Spleen (tissue), 7 donors: ENCODE measurements around the gene ARTN.

Experiments
- POLR2A ChIP-seq, 3 donors: fragments of 450-650 bp; IDR thresholded peaks; one replicate each; pipeline ENCODE4 v1.5.1; 2017; ENCODE audit warnings: antibody characterized with exemption in 3 of 3, mild to moderate bottlenecking in 1 of 3
- TF ChIP-seq, protein P1 (sequence below), 11 experiments: fragments of 200-600 bp in 7 of 11; fragments of 450-650 bp in 4 of 11; sonication (generic) in 4 of 11; IDR thresholded peaks in 8 of 11; conservative IDR thresholded peaks in 3 of 11; 1 replicate in 7 of 11; 2 replicates in 4 of 11; pipeline versions ENCODE4 v1.4.0 to v1.8.0; 2016 to 2021; ENCODE audit warnings: antibody characterized with exemption in 11 of 11, inconsistent platforms in 4 of 11, mild to moderate bottlenecking in 1 of 11
- donor health status: DM: no; HTN: no; CAD: no; lungs with moderate emphysema.
- donor health status: DM: no; HTN: no; CAD: no.
- donor health status: DM: no; HTN: no; CAD: no.

DNA sequence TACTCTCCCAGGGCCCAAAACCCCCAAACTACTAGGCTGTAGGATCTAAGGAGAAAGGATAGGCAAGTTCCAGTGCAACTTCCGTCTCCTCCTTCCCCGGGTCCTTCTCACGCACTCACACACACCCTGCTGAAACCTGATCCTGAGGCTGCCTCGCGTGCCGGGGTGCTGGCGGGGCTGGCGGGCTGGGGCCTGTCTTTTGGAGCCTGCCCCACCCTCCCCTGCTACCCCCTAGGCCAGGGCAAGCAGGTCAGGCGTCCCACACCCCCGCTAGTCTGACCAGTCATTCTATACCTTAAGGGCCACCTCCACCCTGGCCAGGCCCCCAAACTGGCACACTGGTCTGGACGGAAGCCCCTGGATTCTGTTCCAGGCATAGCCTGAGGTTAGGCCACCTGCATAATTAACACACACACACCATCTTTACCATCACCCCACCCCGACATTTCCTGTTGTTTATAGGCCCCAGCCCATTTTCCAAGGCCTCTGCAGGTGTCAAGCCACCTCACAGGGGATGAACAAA lies 48.3 kb upstream of the ARTN start:
- no peak for TF ChIP-seq POLR2A (IDR thresholded peaks at IDR 0.05)
- TF ChIP-seq, protein P1, sequence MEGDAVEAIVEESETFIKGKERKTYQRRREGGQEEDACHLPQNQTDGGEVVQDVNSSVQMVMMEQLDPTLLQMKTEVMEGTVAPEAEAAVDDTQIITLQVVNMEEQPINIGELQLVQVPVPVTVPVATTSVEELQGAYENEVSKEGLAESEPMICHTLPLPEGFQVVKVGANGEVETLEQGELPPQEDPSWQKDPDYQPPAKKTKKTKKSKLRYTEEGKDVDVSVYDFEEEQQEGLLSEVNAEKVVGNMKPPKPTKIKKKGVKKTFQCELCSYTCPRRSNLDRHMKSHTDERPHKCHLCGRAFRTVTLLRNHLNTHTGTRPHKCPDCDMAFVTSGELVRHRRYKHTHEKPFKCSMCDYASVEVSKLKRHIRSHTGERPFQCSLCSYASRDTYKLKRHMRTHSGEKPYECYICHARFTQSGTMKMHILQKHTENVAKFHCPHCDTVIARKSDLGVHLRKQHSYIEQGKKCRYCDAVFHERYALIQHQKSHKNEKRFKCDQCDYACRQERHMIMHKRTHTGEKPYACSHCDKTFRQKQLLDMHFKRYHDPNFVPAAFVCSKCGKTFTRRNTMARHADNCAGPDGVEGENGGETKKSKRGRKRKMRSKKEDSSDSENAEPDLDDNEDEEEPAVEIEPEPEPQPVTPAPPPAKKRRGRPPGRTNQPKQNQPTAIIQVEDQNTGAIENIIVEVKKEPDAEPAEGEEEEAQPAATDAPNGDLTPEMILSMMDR (IDR thresholded peaks at IDR 0.05 in 8 of 11, conservative IDR thresholded peaks at IDR 0.05 in 3 of 11), result no peak
